OCI-LY3 (cell line): ENCODE data around the gene LRIT3.

ENCODE experiments used
- EZH2phosphoT487 ChIP-seq: fragments of 200-600 bp; shearing (Covaris generic); IDR thresholded peaks from 2 replicates; pipeline ENCODE4 v1.6.1; 2018; ENCODE audit warnings: antibody characterized with exemption, mixed run types, low read depth
- TF ChIP-seq, protein P1 (sequence below): fragments of 200-600, 300-600 bp; sonication (generic); IDR thresholded peaks from 2 replicates; pipeline ENCODE4 v1.5.1; 2014; ENCODE audit warnings: antibody characterized with exemption, low read length, low read depth

DNA sequence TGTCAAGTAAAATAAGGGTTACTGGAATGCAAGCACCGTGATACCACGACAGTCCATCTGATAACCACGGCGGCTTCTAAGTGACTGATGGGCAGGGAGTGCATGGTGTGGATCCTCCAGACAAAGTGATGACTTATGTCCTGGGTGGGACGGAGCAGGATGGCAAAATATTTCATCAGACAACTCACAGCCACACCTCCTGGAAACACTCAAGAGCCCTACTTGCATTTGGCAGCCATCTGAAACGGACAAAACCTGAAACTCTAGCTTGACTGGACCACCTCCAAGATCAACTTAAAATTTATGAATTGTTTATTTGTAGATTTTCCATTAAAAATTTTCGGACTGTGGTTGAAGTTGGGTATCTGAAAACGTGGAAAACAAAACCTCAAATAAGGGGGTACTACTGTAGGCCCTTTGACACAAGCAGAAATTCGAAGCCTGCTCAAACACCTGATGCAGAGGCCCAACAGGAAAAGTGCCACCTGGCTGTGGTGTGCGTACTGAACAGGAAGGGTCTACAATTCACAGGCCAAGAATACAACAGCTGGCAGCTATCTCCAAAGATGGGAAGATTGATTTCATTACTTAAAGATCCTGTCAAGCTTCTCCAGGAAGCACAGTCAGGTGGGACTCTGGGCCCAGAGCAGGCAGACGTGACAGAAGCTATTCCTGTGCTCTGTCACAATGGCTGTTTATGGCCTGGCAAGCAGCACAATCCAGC lies 26.0 kb downstream of the LRIT3 start:
- TF ChIP-seq, protein P1, sequence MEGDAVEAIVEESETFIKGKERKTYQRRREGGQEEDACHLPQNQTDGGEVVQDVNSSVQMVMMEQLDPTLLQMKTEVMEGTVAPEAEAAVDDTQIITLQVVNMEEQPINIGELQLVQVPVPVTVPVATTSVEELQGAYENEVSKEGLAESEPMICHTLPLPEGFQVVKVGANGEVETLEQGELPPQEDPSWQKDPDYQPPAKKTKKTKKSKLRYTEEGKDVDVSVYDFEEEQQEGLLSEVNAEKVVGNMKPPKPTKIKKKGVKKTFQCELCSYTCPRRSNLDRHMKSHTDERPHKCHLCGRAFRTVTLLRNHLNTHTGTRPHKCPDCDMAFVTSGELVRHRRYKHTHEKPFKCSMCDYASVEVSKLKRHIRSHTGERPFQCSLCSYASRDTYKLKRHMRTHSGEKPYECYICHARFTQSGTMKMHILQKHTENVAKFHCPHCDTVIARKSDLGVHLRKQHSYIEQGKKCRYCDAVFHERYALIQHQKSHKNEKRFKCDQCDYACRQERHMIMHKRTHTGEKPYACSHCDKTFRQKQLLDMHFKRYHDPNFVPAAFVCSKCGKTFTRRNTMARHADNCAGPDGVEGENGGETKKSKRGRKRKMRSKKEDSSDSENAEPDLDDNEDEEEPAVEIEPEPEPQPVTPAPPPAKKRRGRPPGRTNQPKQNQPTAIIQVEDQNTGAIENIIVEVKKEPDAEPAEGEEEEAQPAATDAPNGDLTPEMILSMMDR, result 0 out of 2 replicates have a peak, but pooled peaks have one; percentile 7
- TF ChIP-seq EZH2phosphoT487, result no peak
